GM12801 (cell line): ENCODE measurements around the gene SSR1.

ENCODE experiments used
- CTCF ChIP-seq: IDR thresholded peaks from one replicate; pipeline ENCODE4 v1.5.1; 2011; ENCODE audit warnings: control low read depth; ENCODE audit not compliant: insufficient read length; ENCODE audit errors: extremely low read depth

SSR1 gene

GRCh38 chr6:7307533-7307932 is 5.5 kb downstream of the SSR1 start:
- TF ChIP-seq CTCF: no peak

- no peak for TF ChIP-seq CTCF
Observed at GRCh38 chr6:7304821-7305220, 8.2 kb downstream of the SSR1 start.

- no peak for TF ChIP-seq CTCF
Observed at GRCh38 chr6:7301702-7302101, 11.3 kb downstream of the SSR1 start.

- no peak for TF ChIP-seq CTCF
Observed at GRCh38 chr6:7300926-7301325, 12.1 kb downstream of the SSR1 start.

GRCh38 chr6:7298113-7298512 is 14.9 kb downstream of the SSR1 start:
- TF ChIP-seq CTCF: no peak

- no peak for TF ChIP-seq CTCF
Observed at GRCh38 chr6:7296602-7297001, 16.4 kb downstream of the SSR1 start.

GRCh38 chr6:7295916-7296315 is 17.1 kb downstream of the SSR1 start:
- no peak for TF ChIP-seq CTCF

GRCh38 chr6:7292596-7293255 is 20.3 kb downstream of the SSR1 start:
- no peak for TF ChIP-seq CTCF
